Epithelial cell of umbilical artery (primary cell): Measurements from ENCODE around the gene SLC16A3. TPM values are rescaled to one million over a fixed set of nuclear protein-coding genes. Genes with fewer than 3 reads are reported as not detected.

Experiments used
- total RNA-seq: library from RNA; depleted of rRNA; stranded (reverse); fragments of >200 nt; gene quantifications from 2 replicates; pipeline ENCODE4 v1.2.3, GENCODE V29; 2014

The SLC16A3 gene
- total RNA-seq: 120 and 156 TPM in 2 replicates

DNA sequence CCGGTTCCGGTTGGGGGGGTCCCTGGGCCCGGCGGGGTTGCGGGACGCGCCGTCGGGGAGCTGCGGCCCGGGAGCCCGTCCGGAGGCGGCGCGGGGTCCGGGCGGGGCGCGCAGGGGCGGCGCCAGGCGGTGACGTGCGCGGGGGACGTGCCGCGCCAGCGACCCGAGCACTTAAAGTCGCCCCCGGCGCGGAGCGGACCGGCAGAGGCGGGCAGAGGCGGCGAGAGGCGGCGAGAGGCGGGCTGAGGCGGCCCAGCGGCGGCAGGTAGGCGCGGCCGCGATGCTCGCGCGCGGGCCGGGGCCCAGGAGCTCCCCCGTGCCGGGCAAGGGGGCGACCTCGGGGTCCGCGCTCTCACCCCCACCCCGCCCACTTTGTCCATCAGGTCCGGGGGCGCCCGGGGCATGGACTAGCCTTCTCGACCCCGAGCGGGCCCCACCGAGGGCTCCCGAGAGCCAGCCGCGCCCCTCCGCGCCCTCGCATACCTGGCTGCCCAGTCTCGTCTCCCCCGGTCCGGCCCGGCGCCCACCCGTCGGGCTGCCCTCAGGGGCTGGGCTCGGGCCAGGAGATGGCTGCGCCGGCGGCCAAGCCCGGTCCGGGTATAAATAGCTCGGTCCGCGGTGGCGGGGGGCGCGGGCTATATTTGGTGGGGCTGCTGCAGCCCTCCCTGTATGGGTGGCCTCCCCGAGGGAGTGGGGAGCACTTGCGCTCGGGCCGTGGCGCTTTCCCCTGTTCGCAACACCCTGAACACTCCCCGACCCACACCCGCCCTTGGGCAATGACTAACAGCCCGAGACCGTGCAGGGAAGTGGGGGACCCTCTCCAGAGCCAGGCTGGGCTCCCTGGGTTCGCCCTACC lies at the start of gene SLC16A3:
Gene SLC16A3, plus strand, starts transcription at position 201 of the 856 bp plus-strand sequence. CDS start 6,967 bp downstream, outside the sequence.

GRCh38 chr17:82212331-82213250 lies 16.3 kb upstream of the SLC16A3 start, which contains the start of gene CCDC57:
Gene CCDC57 (minus strand): TSS chr17:82212842. CDS start chr17:82201944, 10,898 bp downstream.

GRCh38 chr17:82273327-82274133 lies 44.7 kb downstream of the SLC16A3 start, which contains the start of gene CSNK1D:
Gene CSNK1D (minus strand): TSS chr17:82273700. CDS start chr17:82273381, 319 bp downstream.

Other genes with a start within 250 kb of the SLC16A3 start
- gene CENPX, start 206.2 kb upstream of the SLC16A3 start, total RNA-seq: 78.9 and 79.6 TPM in 2 replicates
- gene LRRC45, start 205.7 kb upstream of the SLC16A3 start, total RNA-seq: 21.8 and 29.8 TPM in 2 replicates
- gene RAC3, start 197.4 kb upstream of the SLC16A3 start, total RNA-seq: 17.5 and 40.0 TPM in 2 replicates
- gene DCXR, start 191.3 kb upstream of the SLC16A3 start, total RNA-seq: 66.1 and 75.0 TPM in 2 replicates
- gene RFNG, start 177.2 kb upstream of the SLC16A3 start, total RNA-seq: 19.8 and 22.2 TPM in 2 replicates
- 95.9 and 105 TPM in 2 replicates for gene GPS1, start 177.1 kb upstream of the SLC16A3 start, total RNA-seq
- 59.8 and 77.2 TPM in 2 replicates for gene DUS1L, start 163.2 kb upstream of the SLC16A3 start, total RNA-seq
- gene FASN, start 130.8 kb upstream of the SLC16A3 start, total RNA-seq: 49.1 and 83.8 TPM in 2 replicates
- gene CCDC57, start 16.2 kb upstream of the SLC16A3 start, total RNA-seq: 7.1 and 8.1 TPM in 2 replicates
- 45.7 and 54.6 TPM in 2 replicates for gene CSNK1D, start 44.7 kb downstream of the SLC16A3 start, total RNA-seq
- gene CD7, start 88.6 kb downstream of the SLC16A3 start, total RNA-seq: not detected in 2 replicates
- gene SECTM1, start 104.7 kb downstream of the SLC16A3 start, total RNA-seq: 0.65 and 8.8 TPM in 2 replicates
- gene TEX19, start 130.2 kb downstream of the SLC16A3 start, total RNA-seq: not detected in 2 replicates
- not detected in 2 replicates for gene UTS2R, start 142.7 kb downstream of the SLC16A3 start, total RNA-seq
- 10.7 and 18.2 TPM in 2 replicates for gene HEXD, start 189.3 kb downstream of the SLC16A3 start, total RNA-seq
- gene OGFOD3, start 189.5 kb downstream of the SLC16A3 start, total RNA-seq: 29.2 and 30.5 TPM in 2 replicates
- gene CYBC1, start 221.7 kb downstream of the SLC16A3 start, total RNA-seq: 44.1 and 57.2 TPM in 2 replicates
- 36.9 and 78.6 TPM in 2 replicates for gene NARF, start 229.7 kb downstream of the SLC16A3 start, total RNA-seq